Caki2 (cell line): Measurements from ENCODE around the gene ATP2C1. TPM values are rescaled to one million over a fixed set of nuclear protein-coding genes. Genes with fewer than 3 reads are reported as not detected.

Source experiments
- DNase-seq: peaks from one replicate; pipeline ENCODE4 v3.0.0-alpha.2; 2015; ENCODE audit warnings: low read depth
- in situ Hi-C: cut with HindIII; loops from 2 replicates; pipeline ENCODE4 v1.10.0; 2016; ENCODE audit warnings: low sequenced_read_pairs, low pct_unique_long_range_greater_than_20kb, mixed read lengths
- total RNA-seq: library from RNA; depleted of rRNA; stranded (reverse); fragments of >200 nt; shearing (Covaris generic); gene quantifications from 2 replicates; pipeline ENCODE4 v1.2.3, GENCODE V29; 2014; ENCODE audit warnings: low replicate concordance

The ATP2C1 gene
- total RNA-seq, 1 experiment from 2014 or later = 21.1 TPM

- DNase-seq = no peak
- in situ Hi-C loops = no loop called here
These were observed 32.6 kb downstream of the ATP2C1 start for GRCh38 chr3:130926504-130926903.

GRCh38 chr3:130929804-130930203 lies 35.9 kb downstream of the ATP2C1 start:
- DNase-seq = no peak
- in situ Hi-C loops = no loop called here

DNA sequence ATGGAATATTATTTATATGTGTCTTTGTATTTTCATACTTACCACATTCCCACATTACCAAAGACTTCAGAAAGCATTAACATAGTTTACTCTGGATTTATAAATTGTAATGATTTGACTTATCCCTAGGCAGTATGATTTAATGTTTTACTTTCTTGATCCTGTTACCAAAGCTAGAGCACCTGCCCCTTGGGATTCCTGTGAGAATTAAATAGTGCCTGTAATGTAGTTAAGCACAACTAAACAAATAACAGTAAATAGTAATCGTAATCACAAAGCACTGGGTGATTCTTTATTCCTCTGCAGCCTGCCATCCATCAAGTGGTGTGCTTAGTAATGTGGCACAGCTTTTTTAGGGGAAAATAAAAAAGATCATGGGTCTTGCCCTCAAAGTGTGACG lies 39.1 kb downstream of the ATP2C1 start:
- DNase-seq = no peak
- in situ Hi-C loops = no loop called here

GRCh38 chr3:130933801-130934345 lies 40.0 kb downstream of the ATP2C1 start:
- no peak for DNase-seq
- in situ Hi-C loops = no loop called here

GRCh38 chr3:130934442-130935089 lies 40.7 kb downstream of the ATP2C1 start:
- no peak for DNase-seq
- in situ Hi-C loops = no loop called here

- DNase-seq = no peak
- in situ Hi-C loops = no loop called here
These were observed 42.0 kb downstream of the ATP2C1 start for GRCh38 chr3:130935761-130936492.

- DNase-seq = no peak
These were observed 45.9 kb downstream of the ATP2C1 start for GRCh38 chr3:130939753-130940152.

GRCh38 chr3:130941793-130942192 lies 47.9 kb downstream of the ATP2C1 start:
- no peak for DNase-seq
- in situ Hi-C loops = no loop called here

More at GRCh38 chr3:130939753-130940152, 45.9 kb downstream of the ATP2C1 start:
- in situ Hi-C loops = no loop called here

DNA sequence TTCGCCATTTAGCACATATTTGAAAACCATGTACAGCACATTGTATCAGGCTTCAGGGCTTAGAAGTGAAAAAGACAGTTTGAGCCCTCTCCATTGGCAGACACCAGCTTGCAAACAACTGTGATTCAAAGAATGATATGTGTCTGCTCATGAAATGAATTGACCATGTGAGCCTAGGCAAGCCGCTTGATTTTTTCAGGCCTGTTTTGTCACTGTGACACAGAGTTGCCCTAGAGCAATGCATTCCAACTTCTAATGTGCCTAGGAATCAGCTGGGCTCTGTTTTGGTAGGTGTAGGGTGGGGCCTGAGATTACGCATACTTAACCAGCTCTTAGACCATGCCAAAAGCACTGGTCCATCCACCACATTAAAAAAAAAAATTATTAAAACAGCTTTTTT lies 53.0 kb downstream of the ATP2C1 start:
- in situ Hi-C loops = no loop called here
- DNase-seq = no peak

- in situ Hi-C loops = no loop called here
These were observed 54.3 kb downstream of the ATP2C1 start for GRCh38 chr3:130948001-130948773.

GRCh38 chr3:130948929-130949328 lies 55.0 kb downstream of the ATP2C1 start:
- in situ Hi-C loops = no loop called here
- no peak for DNase-seq

More at GRCh38 chr3:130948001-130948773, 54.3 kb downstream of the ATP2C1 start:
- no peak for DNase-seq

DNA sequence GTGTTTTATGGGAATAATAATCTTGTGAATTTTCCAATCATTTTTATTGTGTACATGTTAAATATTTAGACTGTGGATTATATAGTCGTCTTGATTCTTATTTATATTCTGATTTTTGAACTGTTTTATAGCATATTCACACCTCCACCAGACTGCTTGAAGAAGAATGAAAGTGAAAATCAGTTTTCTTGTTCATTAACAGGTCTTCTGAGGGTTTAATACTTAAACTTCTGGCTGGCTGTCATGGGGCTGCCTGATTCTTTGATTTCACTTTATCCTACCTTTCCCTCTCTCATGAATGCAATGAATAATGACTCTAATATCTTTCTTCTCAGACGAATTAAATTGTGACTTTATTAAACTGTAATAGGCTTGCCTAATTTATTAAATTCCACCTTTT lies 56.2 kb downstream of the ATP2C1 start:
- in situ Hi-C loops = no loop called here
- DNase-seq = no peak

DNA sequence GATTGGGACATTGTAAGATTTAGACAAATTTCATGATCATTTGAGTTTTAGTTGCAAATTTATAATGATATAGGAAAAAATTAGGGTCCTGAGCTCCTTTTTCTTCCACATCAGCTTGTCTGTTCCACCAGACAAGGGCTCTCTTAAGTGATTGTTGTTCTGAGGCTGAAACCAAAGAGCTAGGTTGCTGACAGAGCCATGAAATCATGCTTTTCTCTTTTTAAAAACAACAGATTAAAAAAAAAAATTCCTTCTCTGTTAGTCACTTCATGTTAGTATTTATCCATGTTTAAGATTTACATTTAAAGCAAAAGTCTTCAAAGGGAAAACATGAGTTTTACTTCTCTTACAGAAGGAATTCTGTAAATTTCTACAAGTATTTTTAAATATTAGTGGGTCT lies 56.8 kb downstream of the ATP2C1 start:
- no peak for DNase-seq
- in situ Hi-C loops = no loop called here

- in situ Hi-C loops = no loop called here
- DNase-seq = no peak
These were observed 61.6 kb downstream of the ATP2C1 start for GRCh38 chr3:130955481-130955880.

DNA sequence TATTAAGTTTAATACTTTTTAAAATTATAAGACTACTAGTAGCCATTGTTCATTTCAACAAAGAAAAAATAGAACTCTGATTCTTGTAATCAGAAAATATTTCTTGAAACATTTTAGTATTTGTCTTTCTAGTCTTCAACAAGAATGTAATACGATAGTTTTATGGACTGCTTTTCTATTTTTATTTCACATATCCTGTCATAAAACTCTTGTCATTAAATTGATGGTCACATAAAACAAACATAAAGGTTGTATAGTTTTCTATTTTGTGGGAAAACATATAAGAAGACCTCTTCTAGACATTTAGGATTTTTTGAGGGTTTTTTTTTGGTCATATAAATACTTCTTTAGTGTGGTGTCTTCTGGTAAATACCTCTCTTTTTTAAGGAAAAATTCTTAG lies 62.4 kb downstream of the ATP2C1 start:
- in situ Hi-C loops = no loop called here
- DNase-seq = no peak

DNA sequence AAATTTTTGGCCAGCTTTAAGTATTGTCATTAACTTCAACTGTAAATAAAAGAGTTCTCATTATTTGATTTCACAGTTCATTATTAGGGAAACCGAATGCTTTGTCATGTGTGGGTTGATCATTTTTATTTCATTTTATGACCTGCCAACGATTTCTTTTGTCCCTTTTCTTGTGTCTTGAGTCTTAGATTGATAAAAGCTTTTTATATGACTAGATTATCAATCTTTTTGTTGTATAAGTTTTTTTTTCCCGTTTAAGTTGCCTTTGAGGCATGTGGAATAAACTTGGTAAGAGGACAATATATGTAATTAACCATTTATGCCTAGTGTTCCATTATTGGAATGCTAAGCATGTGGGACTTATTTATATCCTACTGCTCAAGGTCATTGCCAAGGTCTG lies 62.8 kb downstream of the ATP2C1 start:
- DNase-seq = no peak
- in situ Hi-C loops = no loop called here

DNA sequence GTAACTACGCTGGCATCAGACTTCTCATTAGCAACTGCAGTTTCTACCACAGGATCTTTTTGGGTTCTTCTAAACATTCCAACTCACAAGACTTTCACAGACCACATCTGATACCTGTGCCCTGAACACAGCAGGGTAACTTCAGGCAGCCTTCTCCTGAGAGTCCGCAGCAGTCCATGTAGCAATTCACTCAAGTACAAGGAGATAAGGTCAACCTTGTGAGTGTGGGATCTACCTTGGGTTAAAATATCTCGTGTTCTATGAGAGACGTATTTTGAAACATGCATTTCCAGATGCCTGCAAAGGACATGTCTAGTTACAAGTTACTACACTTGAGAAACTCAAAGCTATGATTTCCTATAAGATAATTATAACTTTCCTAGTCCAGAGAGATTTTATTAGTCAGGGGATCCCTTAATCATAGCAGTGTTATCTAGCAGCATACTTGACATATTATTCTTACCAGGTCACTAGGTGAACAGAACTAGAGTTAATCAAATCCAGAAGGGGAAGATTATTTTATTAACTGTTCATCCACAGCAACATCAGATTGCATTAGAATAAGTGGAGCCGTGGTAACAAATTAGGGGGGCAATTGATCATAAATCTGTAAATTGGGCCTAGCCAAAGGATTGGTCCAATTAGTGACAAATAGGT lies 66.4 kb downstream of the ATP2C1 start:
- in situ Hi-C loops = no loop called here
- no peak for DNase-seq

- in situ Hi-C loops = no loop called here
- no peak for DNase-seq
These were observed 67.6 kb downstream of the ATP2C1 start for GRCh38 chr3:130961458-130961857.
